Hepatocyte (in vitro differentiated cells): Measurements from ENCODE around the gene DMD.

Source experiments
- CTCF ChIP-seq: fragments of 200-600 bp; sonication (generic); IDR thresholded peaks from 2 replicates; pipeline ENCODE4 v1.5.1; 2016; ENCODE audit warnings: antibody characterized with exemption, mild to moderate bottlenecking; ENCODE audit not compliant: poor library complexity
- EZH2 ChIP-seq: fragments of 200-600 bp; sonication (generic); IDR thresholded peaks from 2 replicates; pipeline ENCODE4 v1.6.1; 2016; ENCODE audit warnings: antibody characterized with exemption, mild to moderate bottlenecking, borderline replicate concordance

GRCh38 chrX:31190221-31190975 lies 2021.0 kb downstream of the DMD start:
- TF ChIP-seq CTCF (no peak), EZH2 (no peak)
